Activated B cell treated with CpG ODN at 0.5 μM for 24 hours (primary cell): ENCODE results near the gene MAVS. TPM values are rescaled to one million over a fixed set of nuclear protein-coding genes. Genes with fewer than 3 reads are reported as not detected.

Experiments
- ATAC-seq: fragments of 200-7000 bp; cut with Tn5 transposase; one replicate; pipeline ENCODE4 v1.10.0; 2021; ENCODE audit warnings: low read depth, mild to moderate bottlenecking, moderate library complexity
- CTCF ChIA-PET: fragments of 350-600 bp; sonication (Branson Sonifier 250); formaldehyde crosslinking; loops from one replicate; lab custom pipeline; 2021; ENCODE audit warnings: antibody characterized with exemption; lab: Charles Lee
- POLR2A ChIA-PET: fragments of 350-600 bp; sonication (Branson Sonifier 250); formaldehyde crosslinking; loops from one replicate; lab custom pipeline; 2021; ENCODE audit warnings: antibody characterized with exemption; lab: Charles Lee
- DNase-seq: peaks from one replicate; pipeline ENCODE4 v3.0.0; 2022
- H3K27ac Mint-ChIP-seq: one replicate; pipeline ENCODE4 v1.8.0; 2020; ENCODE audit warnings: mixed read lengths
- H3K27me3 Mint-ChIP-seq: one replicate; pipeline ENCODE4 v1.8.0; 2021; ENCODE audit warnings: mixed read lengths
- H3K36me3 Mint-ChIP-seq: one replicate; pipeline ENCODE4 v1.8.0; 2021; ENCODE audit warnings: low read depth, mixed read lengths
- H3K4me1 Mint-ChIP-seq: one replicate; pipeline ENCODE4 v1.8.0; 2021; ENCODE audit warnings: mixed read lengths
- H3K4me3 Mint-ChIP-seq: one replicate; pipeline ENCODE4 v1.8.0; 2020; ENCODE audit warnings: mild to moderate bottlenecking, mixed read lengths
- H3K9me3 Mint-ChIP-seq: one replicate; pipeline ENCODE4 v1.8.0; 2020; ENCODE audit warnings: mixed read lengths
- CTCF ChIP-seq: fragments of 200-600 bp; IDR thresholded peaks from one replicate; pipeline ENCODE4 v1.8.0; 2022; ENCODE audit warnings: antibody characterized with exemption, mild to moderate bottlenecking
- intact Hi-C: fragments of 100-400 bp; cut with micrococcal nuclease; formaldehyde crosslinking; loops from one replicate; pipeline ENCODE4 v1.15.1; 2024
- total RNA-seq: library from RNA; stranded (reverse); gene quantifications from 2 replicates; pipeline ENCODE4 v1.2.3, GENCODE V29; 2022

MAVS gene
- total RNA-seq, 1 donor from 2014 or later: 39.7 TPM

GRCh38 chr20:3924304-3925112, 77.9 kb downstream of the MAVS start:
- Mint-ChIP-seq H3K9me3 (no peaks in the 10 kb centered on the region), H3K27ac (no peak overlapping the region), H3K27me3 (no peaks in the 10 kb centered on the region), H3K4me1 (peaks cover 10% of the 10 kb centered on the region), H3K36me3 (peaks cover 60% of the 10 kb centered on the region), H3K4me3 (no peak overlapping the region)
- no peak for TF ChIP-seq CTCF
- intact Hi-C loops: no loop called here
- CTCF ChIA-PET: no interaction called here
- POLR2A ChIA-PET: interaction anchor here (0.6 kb wide), 1 partner anchor 8 kb away, joined by 6 read pairs; no protein-coding TSS in a partner anchor
- ATAC-seq: no peak
- DNase-seq: no peak

GRCh38 chr20:3925113-3925695, 78.6 kb downstream of the MAVS start:
- no peaks in the 10 kb centered on the region for H3K27me3 Mint-ChIP-seq
- H3K4me3 Mint-ChIP-seq: no peak overlapping the region
- CTCF ChIA-PET: no interaction called here
- H3K4me1 Mint-ChIP-seq: peaks cover 10% of the 10 kb centered on the region
- ATAC-seq (no peak), DNase-seq (no peak)
- POLR2A ChIA-PET: interaction anchor here (0.6 kb wide), 1 partner anchor 7 kb away, joined by 6 read pairs; no protein-coding TSS in a partner anchor
- TF ChIP-seq CTCF: no peak
- no peak overlapping the region for H3K27ac Mint-ChIP-seq
- intact Hi-C loops: no loop called here
- no peaks in the 10 kb centered on the region for H3K9me3 Mint-ChIP-seq
- H3K36me3 Mint-ChIP-seq: peaks cover 56% of the 10 kb centered on the region

Other genes starting within 250 kb of the MAVS start
- gene GFRA4, start 183.4 kb upstream of the MAVS start, total RNA-seq: not detected in 2 replicates
- not detected in 2 replicates for gene ADAM33, start 164.8 kb upstream of the MAVS start, total RNA-seq
- not detected in 2 replicates for gene SIGLEC1, start 134.2 kb upstream of the MAVS start, total RNA-seq
- not detected in 2 replicates for gene HSPA12B, start 114.1 kb upstream of the MAVS start, total RNA-seq
- gene ADISSP, start 79.1 kb upstream of the MAVS start, total RNA-seq: 29.9 and 31.1 TPM in 2 replicates
- not detected in 2 replicates for gene SPEF1, start 65.4 kb upstream of the MAVS start, total RNA-seq
- gene CENPB, start 60.1 kb upstream of the MAVS start, total RNA-seq: 50.1 and 51.7 TPM in 2 replicates
- gene CDC25B, start 50.5 kb upstream of the MAVS start, total RNA-seq: 21.6 and 24.3 TPM in 2 replicates
- 13.4 and 13.5 TPM in 2 replicates for gene AP5S1, start 26.3 kb upstream of the MAVS start, total RNA-seq
- gene PANK2, start 42.6 kb downstream of the MAVS start, total RNA-seq: 52.1 and 55.0 TPM in 2 replicates
- gene RNF24, start 168.7 kb downstream of the MAVS start, total RNA-seq: 6.3 and 6.9 TPM in 2 replicates